H9 (cell line): Measurements from ENCODE around the gene TESK2. TPM values are rescaled to one million over a fixed set of nuclear protein-coding genes. Genes with fewer than 3 reads are reported as not detected.

Source experiments
- DNase-seq: peaks from one replicate; pipeline ENCODE4 v3.0.0-alpha.2; 2017
- H2AFZ ChIP-seq: one replicate; pipeline ENCODE4 v1.6.1; 2013; ENCODE audit warnings: mild to moderate bottlenecking, low read length, control low read depth, moderate library complexity
- H2AK5ac ChIP-seq: 2 replicates; pipeline ENCODE4 v1.6.1; 2013; ENCODE audit warnings: low read length, control low read depth, mixed read lengths; ENCODE audit not compliant: insufficient read length
- H2BK120ac ChIP-seq: one replicate; pipeline ENCODE4 v1.6.1; 2013; ENCODE audit warnings: low read depth, mild to moderate bottlenecking, low read length, control low read depth, inconsistent platforms; ENCODE audit not compliant: poor library complexity, severe bottlenecking
- H2BK12ac ChIP-seq: 2 replicates; pipeline ENCODE4 v1.6.1; 2013; ENCODE audit warnings: low read length, control low read depth, mixed read lengths, low read depth; ENCODE audit not compliant: insufficient read length
- H2BK15ac ChIP-seq: 2 replicates; pipeline ENCODE4 v1.6.1; 2013; ENCODE audit warnings: low read depth, low read length, control low read depth
- H2BK20ac ChIP-seq: one replicate; pipeline ENCODE4 v1.6.1; 2013; ENCODE audit warnings: low read depth, mild to moderate bottlenecking, low read length, control low read depth, inconsistent platforms; ENCODE audit not compliant: poor library complexity, severe bottlenecking
- H2BK5ac ChIP-seq: 2 replicates; pipeline ENCODE4 v1.6.1; 2013; ENCODE audit warnings: low read length, control low read depth, mixed read lengths; ENCODE audit not compliant: insufficient read length
- H3K14ac ChIP-seq: 2 replicates; pipeline ENCODE4 v1.6.1; 2013; ENCODE audit warnings: low read length, control low read depth; ENCODE audit not compliant: insufficient read depth
- H3K18ac ChIP-seq: 2 replicates; pipeline ENCODE4 v1.6.1; 2013; ENCODE audit warnings: low read depth, mild to moderate bottlenecking, mixed read lengths, low read length, control low read depth; ENCODE audit not compliant: insufficient read length
- H3K23ac ChIP-seq: 2 replicates; pipeline ENCODE4 v1.6.1; 2013; ENCODE audit warnings: low read length, control low read depth, mixed read lengths, low read depth; ENCODE audit not compliant: insufficient read length
- H3K23me2 ChIP-seq: 2 replicates; pipeline ENCODE4 v1.6.1; 2013; ENCODE audit warnings: low read depth, mild to moderate bottlenecking, mixed read lengths, low read length, control low read depth; ENCODE audit not compliant: insufficient read length, poor library complexity, severe bottlenecking
- H3K27ac ChIP-seq: 2 replicates; pipeline ENCODE4 v1.5.1; 2013; ENCODE audit warnings: low read length, control low read depth, mixed read lengths, low read depth; ENCODE audit not compliant: insufficient read length
- H3K27me3 ChIP-seq: 2 replicates; pipeline ENCODE4 v1.6.1; 2013; ENCODE audit warnings: low read length, control low read depth, inconsistent platforms; ENCODE audit not compliant: insufficient read depth
- H3K4ac ChIP-seq: 2 replicates; pipeline ENCODE4 v1.6.1; 2013; ENCODE audit warnings: low read depth, mild to moderate bottlenecking, control low read depth, inconsistent platforms, low read length, moderate library complexity
- H3K4me1 ChIP-seq: 2 replicates; pipeline ENCODE4 v1.6.1; 2013; ENCODE audit warnings: low read length, control low read depth, inconsistent platforms; ENCODE audit not compliant: insufficient read depth
- H3K4me2 ChIP-seq: 2 replicates; pipeline ENCODE4 v1.6.1; 2013; ENCODE audit warnings: low read length, control low read depth, mixed read lengths; ENCODE audit not compliant: insufficient read length, insufficient read depth
- H3K56ac ChIP-seq: 2 replicates; pipeline ENCODE4 v1.6.1; 2013; ENCODE audit warnings: low read depth, mild to moderate bottlenecking, mixed read lengths, low read length, control low read depth; ENCODE audit not compliant: insufficient read length
- H3K79me1 ChIP-seq: 2 replicates; pipeline ENCODE4 v1.6.1; 2013; ENCODE audit warnings: low read depth, mild to moderate bottlenecking, moderate library complexity, low read length, control low read depth, inconsistent platforms; ENCODE audit not compliant: insufficient read depth, poor library complexity, severe bottlenecking
- H3K79me2 ChIP-seq: 2 replicates; pipeline ENCODE4 v1.6.1; 2013; ENCODE audit warnings: low read length, control low read depth, inconsistent platforms; ENCODE audit not compliant: insufficient read depth
- H3K9ac ChIP-seq: 2 replicates; pipeline ENCODE4 v1.6.1; 2013; ENCODE audit warnings: low read length, control low read depth, mixed read lengths; ENCODE audit not compliant: insufficient read length; ENCODE audit errors: extremely low read depth
- H3K9me3 ChIP-seq: one replicate; pipeline ENCODE4 v1.6.1; 2013; ENCODE audit warnings: low read depth, low read length, inconsistent platforms; ENCODE audit not compliant: control insufficient read depth
- H3T11ph ChIP-seq: one replicate; pipeline ENCODE4 v1.6.1; 2013; ENCODE audit warnings: mild to moderate bottlenecking, low read length, control low read depth, inconsistent platforms
- H4K20me1 ChIP-seq: one replicate; pipeline ENCODE4 v1.6.1; 2013; ENCODE audit not compliant: control insufficient read depth, insufficient read length, insufficient read depth
- H4K5ac ChIP-seq: 2 replicates; pipeline ENCODE4 v1.6.1; 2013; ENCODE audit warnings: low read depth, mild to moderate bottlenecking, mixed read lengths, low read length, control low read depth; ENCODE audit not compliant: insufficient read length
- H4K8ac ChIP-seq: replicated peaks from 2 replicates; pipeline ENCODE4 v1.6.1; 2013; ENCODE audit warnings: low read length, control low read depth, mixed read lengths, low read depth; ENCODE audit not compliant: insufficient read length
- H4K91ac ChIP-seq: 2 replicates; pipeline ENCODE4 v1.6.1; 2013; ENCODE audit warnings: low read depth, mild to moderate bottlenecking, moderate library complexity, mixed read lengths, low read length, control low read depth; ENCODE audit not compliant: insufficient read length
- H3K27ac Mint-ChIP-seq, 3 experiments: 2 replicates in 2 of 3; 3 replicates in 1 of 3; pipeline ENCODE4 v1.8.0; 2020 to 2021; ENCODE audit warnings: mixed read lengths in 3 of 3, mild to moderate bottlenecking in 1 of 3, moderate library complexity in 1 of 3
- H3K27me3 Mint-ChIP-seq: 2 replicates; pipeline ENCODE4 v1.8.0; 2021; ENCODE audit warnings: low read depth, mild to moderate bottlenecking, moderate library complexity, mixed read lengths
- H3K36me3 Mint-ChIP-seq, 3 experiments: 2 replicates in 2 of 3; 3 replicates in 1 of 3; pipeline ENCODE4 v1.8.0; 2020 to 2021; ENCODE audit warnings: low read depth in 3 of 3, mixed read lengths in 3 of 3; ENCODE audit not compliant: insufficient read depth in 1 of 3
- H3K4me1 Mint-ChIP-seq, 2 experiments: 2 replicates each; pipeline ENCODE4 v1.8.0; 2020; ENCODE audit warnings: mixed read lengths in 2 of 2
- H3K4me3 Mint-ChIP-seq, 2 experiments: 2 replicates in 1 of 2; 3 replicates in 1 of 2; pipeline ENCODE4 v1.8.0; 2020 to 2021; ENCODE audit warnings: mild to moderate bottlenecking in 2 of 2, mixed read lengths in 2 of 2, moderate library complexity in 1 of 2
- H3K9me3 Mint-ChIP-seq, 2 experiments: 2 replicates in 1 of 2; 3 replicates in 1 of 2; pipeline ENCODE4 v1.8.0; 2020; ENCODE audit warnings: mild to moderate bottlenecking in 2 of 2, mixed read lengths in 2 of 2, moderate library complexity in 1 of 2
- WGBS: extraction: QIAGEN DNeasy Blood & Tissue Kit; methylation state at CpG from one replicate; pipeline ENCODE4 v1.1.7; 2013; ENCODE audit warnings: missing lambda C conversion rate, low lambda C conversion rate, mixed read lengths; ENCODE audit not compliant: insufficient read length; ENCODE audit errors: extremely low coverage; 5-methylcytosine and 5-hydroxymethylcytosine counted together
- total RNA-seq: library from RNA; stranded (reverse); gene quantifications from 2 replicates; pipeline ENCODE4 v1.2.1, GENCODE V29; 2021
- TF ChIP-seq, protein P1 (sequence below): fragments of 200-600 bp; sonication (generic); conservative IDR thresholded peaks from 3 replicates; pipeline ENCODE4 v1.8.0; 2021; ENCODE audit warnings: antibody characterized with exemption, mild to moderate bottlenecking

TESK2 gene
- total RNA-seq, 1 experiment from 2014 or later = 7.2 TPM

DNA sequence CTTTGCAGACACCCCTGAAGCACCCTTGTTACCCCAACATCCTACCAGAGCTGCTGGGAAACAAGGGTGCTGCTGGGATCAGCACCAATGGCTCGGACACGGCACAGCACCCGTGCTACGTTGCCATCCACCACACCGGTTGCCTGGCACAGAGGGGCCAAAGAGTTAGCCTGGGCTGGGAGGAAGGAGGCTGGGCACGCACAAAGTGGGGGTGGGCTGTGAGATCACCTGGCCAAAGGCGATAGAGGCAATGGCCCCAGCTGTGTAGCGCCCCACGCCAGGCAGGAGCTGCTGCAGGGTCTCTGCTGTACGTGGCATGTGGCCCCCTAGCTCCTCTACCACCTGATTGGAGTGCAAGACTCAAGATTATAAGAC is 158.6 kb downstream of the TESK2 start:
- Histone ChIP-seq H4K91ac (no peak overlapping the region), H3K9me3 (no peaks in the 10 kb centered on the region), H3K4ac (no peak overlapping the region), H4K8ac (no peak overlapping the region), H3K9ac (no peak overlapping the region), H2AFZ (no peak overlapping the region), H3K56ac (no peak overlapping the region), H3K79me1 (no peaks in the 10 kb centered on the region), H2BK12ac (no peak overlapping the region), H3K18ac (no peak overlapping the region), H3K4me1 (peaks cover 4% of the 10 kb centered on the region; the same call in 1 of the 2 replicates), H2BK15ac (no peak overlapping the region), H4K5ac (no peak overlapping the region), H2BK20ac (no peak overlapping the region), H3K23ac (no peak overlapping the region), H2AK5ac (no peak overlapping the region), H3K4me2 (no peak overlapping the region), H2BK5ac (no peak overlapping the region), H3K27me3 (no peaks in the 10 kb centered on the region), H3K23me2 (peaks cover 12% of the 10 kb centered on the region), H2BK120ac (no peak overlapping the region), H3K14ac (no peak overlapping the region), H3K27ac (no peak overlapping the region), H3K79me2 (no peaks in the 10 kb centered on the region), H4K20me1 (no peaks in the 10 kb centered on the region), H3T11ph (no peak overlapping the region)
- H3K4me3 Mint-ChIP-seq = no peak overlapping the region
- DNase-seq = no peak
- WGBS = no CpG with 5 or more reads among the region's 10 CpGs
- H3K9me3 Mint-ChIP-seq = no peaks in the 10 kb centered on the region
- TF ChIP-seq, protein P1, sequence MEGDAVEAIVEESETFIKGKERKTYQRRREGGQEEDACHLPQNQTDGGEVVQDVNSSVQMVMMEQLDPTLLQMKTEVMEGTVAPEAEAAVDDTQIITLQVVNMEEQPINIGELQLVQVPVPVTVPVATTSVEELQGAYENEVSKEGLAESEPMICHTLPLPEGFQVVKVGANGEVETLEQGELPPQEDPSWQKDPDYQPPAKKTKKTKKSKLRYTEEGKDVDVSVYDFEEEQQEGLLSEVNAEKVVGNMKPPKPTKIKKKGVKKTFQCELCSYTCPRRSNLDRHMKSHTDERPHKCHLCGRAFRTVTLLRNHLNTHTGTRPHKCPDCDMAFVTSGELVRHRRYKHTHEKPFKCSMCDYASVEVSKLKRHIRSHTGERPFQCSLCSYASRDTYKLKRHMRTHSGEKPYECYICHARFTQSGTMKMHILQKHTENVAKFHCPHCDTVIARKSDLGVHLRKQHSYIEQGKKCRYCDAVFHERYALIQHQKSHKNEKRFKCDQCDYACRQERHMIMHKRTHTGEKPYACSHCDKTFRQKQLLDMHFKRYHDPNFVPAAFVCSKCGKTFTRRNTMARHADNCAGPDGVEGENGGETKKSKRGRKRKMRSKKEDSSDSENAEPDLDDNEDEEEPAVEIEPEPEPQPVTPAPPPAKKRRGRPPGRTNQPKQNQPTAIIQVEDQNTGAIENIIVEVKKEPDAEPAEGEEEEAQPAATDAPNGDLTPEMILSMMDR = no peak
- peak overlapping the region in 1 of 3 experiments; percentile 48; a peak in 1 of 7 replicates for H3K27ac Mint-ChIP-seq
- peaks cover 31 to 58% (median 51%) of the 10 kb centered on the region in 3 experiments; a peak in 6 of 7 replicates for H3K36me3 Mint-ChIP-seq
- H3K4me1 Mint-ChIP-seq = peaks cover 37 to 51% of the 10 kb centered on the region in 2 experiments
- H3K27me3 Mint-ChIP-seq = no peaks in the 10 kb centered on the region
